Adipocyte (in vitro differentiated cells): Measurements from ENCODE around the gene DDN.
A peak's percentile ranks its signal among the peaks of the same experiment; 100 is the strongest.

Experiments
- DNase-seq: peaks from one replicate; pipeline ENCODE4 v3.0.0-alpha.2; 2015; ENCODE audit warnings: low read depth
- H3K27me3 ChIP-seq: replicated peaks from 2 replicates; pipeline ENCODE4 v1.7.0; 2013; ENCODE audit warnings: mild to moderate bottlenecking, low read length, moderate library complexity; ENCODE audit not compliant: control insufficient read depth, insufficient read depth
- H3K36me3 ChIP-seq: 2 replicates; pipeline ENCODE4 v1.7.0; 2013; ENCODE audit warnings: low read length, mild to moderate bottlenecking, moderate library complexity; ENCODE audit not compliant: control insufficient read depth, insufficient read depth, severe bottlenecking
- H3K4me1 ChIP-seq: 2 replicates; pipeline ENCODE4 v1.7.0; 2013; ENCODE audit warnings: mild to moderate bottlenecking, low read length, moderate library complexity; ENCODE audit not compliant: control insufficient read depth, insufficient read depth
- H3K4me3 ChIP-seq: 2 replicates; pipeline ENCODE4 v1.7.0; 2013; ENCODE audit warnings: mild to moderate bottlenecking, low read length, moderate library complexity
- H3K9ac ChIP-seq: 2 replicates; pipeline ENCODE4 v1.7.0; 2013; ENCODE audit warnings: mild to moderate bottlenecking, low read length, moderate library complexity
- H3K9me3 ChIP-seq: 2 replicates; pipeline ENCODE4 v1.7.0; 2013; ENCODE audit warnings: mild to moderate bottlenecking, low read length, moderate library complexity; ENCODE audit not compliant: control insufficient read depth

Gene DDN

GRCh38 chr12:48986720-48987291 lies 12.4 kb downstream of the DDN start:
- Histone ChIP-seq H3K9ac (no peak overlapping the region), H3K36me3 (no peaks in the 10 kb centered on the region), H3K9me3 (no peaks in the 10 kb centered on the region), H3K27me3 (peaks cover 84% of the 10 kb centered on the region), H3K4me1 (no peaks in the 10 kb centered on the region), H3K4me3 (no peak overlapping the region)
- DNase-seq = no peak

- H3K4me1 ChIP-seq = no peaks in the 10 kb centered on the region
- H3K27me3 ChIP-seq = peaks cover 88% of the 10 kb centered on the region
- H3K36me3 ChIP-seq = no peaks in the 10 kb centered on the region
- no peaks in the 10 kb centered on the region for H3K9me3 ChIP-seq
- H3K9ac ChIP-seq = no peak overlapping the region
- no peak for DNase-seq
- H3K4me3 ChIP-seq = no peak overlapping the region
These were observed 13.3 kb downstream of the DDN start for GRCh38 chr12:48985901-48986300.

GRCh38 chr12:48985475-48985897 lies 13.7 kb downstream of the DDN start:
- DNase-seq = no peak

GRCh38 chr12:48982397-48983080 lies 16.6 kb downstream of the DDN start:
- H3K27me3 ChIP-seq = peaks cover 87% of the 10 kb centered on the region
- no peak overlapping the region for H3K4me3 ChIP-seq
- no peaks in the 10 kb centered on the region for H3K9me3 ChIP-seq
- H3K9ac ChIP-seq = no peak overlapping the region
- peaks cover 23% of the 10 kb centered on the region for H3K4me1 ChIP-seq
- DNase-seq = no peak
- no peaks in the 10 kb centered on the region for H3K36me3 ChIP-seq

More at GRCh38 chr12:48985475-48985897, 13.7 kb downstream of the DDN start:
- Histone ChIP-seq H3K36me3 (no peaks in the 10 kb centered on the region), H3K9me3 (no peaks in the 10 kb centered on the region), H3K4me3 (no peak overlapping the region), H3K27me3 (peaks cover 88% of the 10 kb centered on the region), H3K4me1 (peaks cover 4% of the 10 kb centered on the region), H3K9ac (no peak overlapping the region)

- no peaks in the 10 kb centered on the region for H3K9me3 ChIP-seq
- H3K27me3 ChIP-seq = peaks cover 87% of the 10 kb centered on the region
- no peak for DNase-seq
- H3K4me1 ChIP-seq = peaks cover 23% of the 10 kb centered on the region
- no peak overlapping the region for H3K9ac ChIP-seq
- H3K4me3 ChIP-seq = no peak overlapping the region
- H3K36me3 ChIP-seq = no peaks in the 10 kb centered on the region
These were observed 17.4 kb downstream of the DDN start for GRCh38 chr12:48981757-48982157.

GRCh38 chr12:48980953-48981756 lies 18.0 kb downstream of the DDN start:
- Histone ChIP-seq H3K27me3 (peaks cover 84% of the 10 kb centered on the region), H3K4me1 (peaks cover 23% of the 10 kb centered on the region), H3K9ac (no peak overlapping the region), H3K4me3 (no peak overlapping the region), H3K9me3 (no peaks in the 10 kb centered on the region), H3K36me3 (no peaks in the 10 kb centered on the region)
- peak; percentile 47 for DNase-seq

- Histone ChIP-seq H3K4me1 (peaks cover 23% of the 10 kb centered on the region), H3K27me3 (peaks cover 84% of the 10 kb centered on the region), H3K9ac (no peak overlapping the region), H3K4me3 (no peak overlapping the region), H3K36me3 (no peaks in the 10 kb centered on the region), H3K9me3 (no peaks in the 10 kb centered on the region)
- no peak for DNase-seq
These were observed 18.7 kb downstream of the DDN start for GRCh38 chr12:48980389-48980952.

- no peaks in the 10 kb centered on the region for H3K9me3 ChIP-seq
These were observed 19.4 kb downstream of the DDN start for GRCh38 chr12:48979602-48980388.

GRCh38 chr12:48978741-48979601 lies 20.2 kb downstream of the DDN start:
- Histone ChIP-seq H3K9me3 (no peaks in the 10 kb centered on the region), H3K36me3 (no peaks in the 10 kb centered on the region), H3K4me3 (peak overlapping the region; percentile 59), H3K27me3 (peaks cover 74% of the 10 kb centered on the region), H3K4me1 (peaks cover 23% of the 10 kb centered on the region), H3K9ac (no peak overlapping the region)
- DNase-seq = no peak

More at GRCh38 chr12:48979602-48980388, 19.4 kb downstream of the DDN start:
- DNase-seq = no peak
- Histone ChIP-seq H3K9ac (no peak overlapping the region), H3K36me3 (no peaks in the 10 kb centered on the region), H3K27me3 (peaks cover 81% of the 10 kb centered on the region), H3K4me1 (peaks cover 23% of the 10 kb centered on the region), H3K4me3 (peak overlapping the region; percentile 59)

GRCh38 chr12:48978291-48978740 lies 20.9 kb downstream of the DDN start, which contains the start of gene WNT1:
Gene WNT1, plus strand, starts transcription at chr12:48978322. Its CDS starts 329 bp downstream, at chr12:48978651.
- no peak within 1 kb of the TSS for H3K9ac ChIP-seq
- DNase-seq = peak; percentile 39
- peaks cover 30% of the 10 kb centered on the region for H3K4me1 ChIP-seq
- peaks cover 68% of the 10 kb centered on the region for H3K27me3 ChIP-seq
- no peaks in the 10 kb centered on the region for H3K36me3 ChIP-seq
- no peaks in the 10 kb centered on the region for H3K9me3 ChIP-seq
- H3K4me3 ChIP-seq = peak within 1 kb of the TSS; percentile 32
